OCI-LY7 (cell line): ENCODE measurements around the gene A2M.

Experiments used
- CTCF ChIP-seq: fragments of 200-600 bp; sonication (generic); conservative IDR thresholded peaks from 2 replicates; pipeline ENCODE4 v1.5.1; 2014; ENCODE audit warnings: mild to moderate bottlenecking, antibody characterized with exemption, low read length, moderate library complexity, mixed read lengths
- EZH2phosphoT487 ChIP-seq: fragments of 200-600 bp; sonication (generic); IDR thresholded peaks from 2 replicates; pipeline ENCODE4 v1.6.1; 2018; ENCODE audit warnings: low read depth, borderline replicate concordance, mild to moderate bottlenecking, mixed run types, antibody characterized with exemption, low read length, moderate library complexity, mixed read lengths

GRCh38 chr12:9079082-9079481 is 36.6 kb downstream of the A2M start:
- TF ChIP-seq CTCF, result no peak
- no peak for TF ChIP-seq EZH2phosphoT487
